IPS-NIHi7 (cell line): ENCODE data around the gene MYH13.
A peak's percentile ranks its signal among the peaks of the same experiment; 100 is the strongest.
"Not testable (repeated sequence)": the region's sequence is repeated elsewhere in the genome, so short reads cannot be mapped to it uniquely, and the experiment has no call there.

Source experiments
- DNase-seq: peaks from one replicate; pipeline ENCODE4 v3.0.0; 2012; ENCODE audit warnings: mixed read lengths; ENCODE audit errors: extremely low spot score

The MYH13 gene

DNA sequence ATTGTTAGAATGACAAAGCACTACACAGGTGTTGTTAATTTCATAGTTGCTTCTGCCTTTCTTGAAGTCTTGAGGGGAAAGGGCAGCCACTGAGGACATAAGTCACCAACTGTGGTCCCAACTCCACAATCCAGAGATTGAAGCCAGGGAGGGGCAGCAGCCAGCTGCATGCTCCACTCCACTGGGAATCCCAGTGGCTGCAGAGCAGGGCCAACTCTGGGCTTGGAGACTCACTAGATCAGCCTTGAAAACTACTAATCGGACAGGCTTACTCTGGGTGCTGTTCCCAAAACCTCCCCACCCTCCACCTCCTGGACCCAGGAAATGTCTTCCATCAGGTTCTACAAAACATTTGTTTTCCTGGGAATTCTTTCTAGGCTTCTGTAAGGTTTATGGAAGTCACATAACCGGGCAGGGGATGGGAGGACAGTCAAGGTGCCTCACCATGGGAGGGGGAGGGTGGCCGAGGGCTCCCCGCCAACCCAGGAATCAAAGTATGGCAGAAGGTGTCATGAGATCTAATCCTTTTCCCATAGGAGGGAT is 68.0 kb downstream of the MYH13 start:
- DNase-seq, result no peak

DNA sequence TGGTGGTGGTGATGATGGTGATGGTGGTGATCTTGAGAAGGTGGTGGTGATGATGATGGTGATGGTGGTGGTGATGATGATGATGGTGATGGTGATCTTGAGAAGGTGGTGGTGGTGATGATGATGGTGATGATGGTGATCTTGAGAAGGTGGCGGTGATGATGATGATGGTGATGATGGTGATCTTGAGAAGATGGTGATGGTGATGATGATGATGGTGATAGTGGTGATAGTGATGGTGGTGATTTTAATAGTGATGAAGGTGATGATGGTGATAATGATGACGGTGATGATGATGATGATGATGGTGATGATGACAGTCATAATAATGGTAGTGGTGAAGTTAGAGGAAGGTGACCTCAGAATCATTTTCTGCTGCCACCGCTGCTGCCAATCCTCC is 75.1 kb downstream of the MYH13 start:
- no peak for DNase-seq

GRCh38 chr17:10295728-10296343 is 77.0 kb downstream of the MYH13 start:
- peak; percentile 84 for DNase-seq

DNA sequence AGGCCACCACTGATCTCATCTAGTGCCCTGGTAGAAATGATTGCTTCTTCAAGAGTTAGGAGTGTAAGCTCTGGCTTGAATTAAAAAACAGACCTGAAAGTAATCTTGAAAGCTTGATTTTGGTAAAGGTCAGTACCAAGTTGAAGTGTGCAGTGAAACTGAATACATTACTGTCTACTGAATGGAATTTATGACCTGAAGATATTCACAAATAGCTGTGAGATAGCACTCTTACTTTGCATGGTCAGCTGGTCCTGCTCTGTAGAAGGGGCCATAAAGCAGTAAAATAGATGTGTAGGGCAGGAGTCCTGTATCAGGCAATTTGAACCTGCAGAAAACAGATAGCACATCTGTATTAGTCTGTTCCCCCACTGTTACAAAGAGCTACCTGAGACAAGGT is 78.6 kb downstream of the MYH13 start:
- no peak for DNase-seq

- no peak for DNase-seq
Measured at GRCh38 chr17:10292057-10292937, 80.5 kb downstream of the MYH13 start.

- not testable (repeated sequence) for DNase-seq
Measured at GRCh38 chr17:10291576-10291975, 81.2 kb downstream of the MYH13 start.

DNA sequence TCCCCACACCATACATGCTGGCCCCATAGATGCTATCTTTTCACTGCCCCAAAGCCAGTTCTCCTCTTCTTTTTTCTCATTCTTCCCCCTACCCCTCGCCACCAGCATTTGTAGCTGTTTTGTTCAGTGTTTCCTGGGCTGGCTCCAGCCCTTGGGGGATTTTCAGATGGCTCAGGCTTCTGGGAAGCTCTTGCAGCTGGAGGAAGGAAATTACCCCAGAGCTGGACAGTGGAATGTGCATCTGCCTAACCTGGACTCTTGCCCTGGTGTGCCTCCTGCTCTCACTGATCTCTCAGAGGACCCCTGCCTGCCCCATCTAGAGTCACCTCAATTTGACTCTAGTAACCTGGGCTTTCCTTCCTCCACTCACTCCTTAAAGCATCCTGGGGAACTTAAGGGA is 82.8 kb downstream of the MYH13 start:
- DNase-seq, result no peak

DNA sequence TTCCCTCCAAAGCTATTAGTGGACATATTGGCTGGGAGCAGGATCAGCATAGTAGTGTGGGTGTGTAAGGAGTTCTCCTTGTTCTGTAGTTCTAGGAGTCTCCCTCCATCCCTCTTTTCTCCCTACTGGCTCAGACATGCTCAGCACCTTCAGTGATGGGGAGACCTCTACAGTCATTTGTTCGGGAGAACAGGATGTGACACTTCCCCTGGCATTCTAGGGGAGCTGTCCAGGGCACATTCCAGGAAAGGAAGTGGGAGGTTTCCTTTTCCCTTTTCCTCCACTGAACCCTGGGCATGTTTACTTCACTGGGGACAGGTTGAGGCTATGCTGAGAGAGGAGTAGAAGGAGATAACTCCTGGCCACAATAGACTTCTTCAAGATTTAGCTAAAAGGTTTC is 86.5 kb downstream of the MYH13 start:
- DNase-seq, result peak; percentile 58

DNA sequence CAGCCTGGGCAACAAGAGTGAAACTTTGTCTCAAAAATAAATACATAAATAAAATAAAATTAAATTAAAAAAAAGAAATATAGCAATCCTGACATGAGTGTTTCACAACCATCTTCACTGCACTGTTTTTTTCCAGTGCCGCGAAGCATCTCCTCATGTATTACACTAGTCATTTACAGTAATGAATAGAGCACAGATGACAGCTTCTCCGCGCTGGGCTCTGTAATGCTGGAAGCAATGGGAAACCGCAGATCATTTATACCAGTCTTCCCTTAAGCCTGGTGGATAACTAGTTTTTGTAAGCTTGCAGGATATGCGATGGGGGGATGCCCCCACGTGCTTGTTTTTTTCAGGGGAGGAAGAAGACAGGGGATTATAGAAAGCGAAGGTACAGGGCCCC is 86.9 kb downstream of the MYH13 start:
- no peak for DNase-seq

DNA sequence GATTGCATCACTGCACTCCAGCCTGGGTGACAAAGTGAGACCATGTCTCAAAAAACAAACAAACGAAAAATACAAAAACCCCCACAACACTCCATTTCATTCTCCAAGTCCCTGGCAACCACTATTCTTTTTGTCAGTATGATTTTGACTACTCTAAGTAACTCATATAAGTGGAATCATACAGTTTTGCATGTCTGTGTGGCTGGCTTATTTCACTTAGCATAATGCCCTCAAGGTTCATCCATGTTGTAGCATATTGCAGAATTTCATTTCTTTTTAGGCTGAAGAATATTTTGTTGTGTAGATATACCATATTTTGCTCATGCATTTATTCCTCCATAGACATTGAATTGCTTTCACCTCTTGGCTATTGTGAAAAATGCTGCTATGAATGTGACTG is 92.7 kb downstream of the MYH13 start:
- DNase-seq, result no peak

- DNase-seq, result peak; percentile 70
Measured at GRCh38 chr17:10278218-10278617, 94.6 kb downstream of the MYH13 start.

DNA sequence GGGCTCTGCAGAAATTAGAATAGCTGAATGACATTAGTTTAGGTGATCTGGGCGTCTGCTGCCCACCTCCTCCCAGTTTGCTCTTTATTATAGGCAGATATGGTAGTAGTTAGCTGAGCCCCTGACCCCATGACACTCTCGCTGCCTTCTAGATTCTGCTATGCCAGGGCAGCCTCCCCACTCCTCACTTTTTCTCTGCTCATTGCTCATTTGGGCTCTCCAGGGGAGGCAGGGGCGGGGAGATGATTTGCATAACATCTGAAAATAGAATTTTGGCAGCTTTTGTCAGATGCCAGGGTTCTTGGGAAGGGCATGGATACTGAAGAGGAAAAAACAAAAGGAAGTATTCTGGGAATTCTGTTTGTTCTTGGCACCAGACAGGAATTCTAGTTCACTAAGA is 96.4 kb downstream of the MYH13 start:
- no peak for DNase-seq

DNA sequence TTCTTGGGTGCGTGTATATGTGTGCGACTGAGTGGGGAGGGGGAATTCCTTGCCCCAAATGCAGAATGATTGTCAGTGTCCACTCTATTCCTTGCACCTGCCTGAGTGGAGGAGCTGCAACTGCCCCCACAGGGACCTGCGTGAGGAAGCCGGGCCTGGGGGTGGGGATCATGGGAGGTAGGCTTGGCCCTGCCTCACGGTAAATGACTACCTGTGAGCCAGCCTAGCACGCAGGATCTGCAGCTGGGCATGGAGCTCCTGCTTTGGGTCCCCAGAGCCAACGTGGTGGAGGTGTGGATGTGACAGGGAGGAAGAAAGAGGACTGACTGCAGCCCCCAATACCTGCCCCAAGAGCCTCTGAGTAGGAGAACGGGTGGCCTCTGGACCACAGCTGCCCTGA is 97.4 kb downstream of the MYH13 start:
- DNase-seq, result no peak

DNA sequence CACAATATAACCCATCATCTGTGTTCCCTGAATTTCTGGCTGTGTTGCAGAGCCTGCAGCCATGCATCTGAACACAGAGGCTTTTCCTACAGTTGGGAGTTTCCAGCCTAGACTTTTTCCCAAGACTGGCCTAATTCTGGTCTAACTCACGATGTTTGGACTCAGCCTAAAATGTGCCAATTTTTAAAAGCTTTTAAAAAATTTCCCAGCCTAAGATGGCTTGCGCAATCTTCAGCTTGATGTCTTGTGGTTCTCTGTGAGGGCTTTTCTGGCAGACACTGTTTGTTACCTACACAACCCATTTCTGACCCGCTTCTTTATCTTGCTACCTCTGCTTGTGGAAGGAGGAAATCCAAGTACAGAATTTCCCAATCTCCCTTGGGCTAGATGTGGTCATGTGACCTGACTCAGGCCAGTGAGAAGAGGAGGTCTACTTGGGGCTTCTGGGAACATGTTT is 101.7 kb downstream of the MYH13 start:
- DNase-seq, result no peak

- DNase-seq, result no peak
Measured at GRCh38 chr17:10270258-10270657, 102.5 kb downstream of the MYH13 start.

GRCh38 chr17:10268005-10268404 is 104.8 kb downstream of the MYH13 start:
- no peak for DNase-seq

- no peak for DNase-seq
Measured at GRCh38 chr17:10266296-10266876, 106.4 kb downstream of the MYH13 start.

DNA sequence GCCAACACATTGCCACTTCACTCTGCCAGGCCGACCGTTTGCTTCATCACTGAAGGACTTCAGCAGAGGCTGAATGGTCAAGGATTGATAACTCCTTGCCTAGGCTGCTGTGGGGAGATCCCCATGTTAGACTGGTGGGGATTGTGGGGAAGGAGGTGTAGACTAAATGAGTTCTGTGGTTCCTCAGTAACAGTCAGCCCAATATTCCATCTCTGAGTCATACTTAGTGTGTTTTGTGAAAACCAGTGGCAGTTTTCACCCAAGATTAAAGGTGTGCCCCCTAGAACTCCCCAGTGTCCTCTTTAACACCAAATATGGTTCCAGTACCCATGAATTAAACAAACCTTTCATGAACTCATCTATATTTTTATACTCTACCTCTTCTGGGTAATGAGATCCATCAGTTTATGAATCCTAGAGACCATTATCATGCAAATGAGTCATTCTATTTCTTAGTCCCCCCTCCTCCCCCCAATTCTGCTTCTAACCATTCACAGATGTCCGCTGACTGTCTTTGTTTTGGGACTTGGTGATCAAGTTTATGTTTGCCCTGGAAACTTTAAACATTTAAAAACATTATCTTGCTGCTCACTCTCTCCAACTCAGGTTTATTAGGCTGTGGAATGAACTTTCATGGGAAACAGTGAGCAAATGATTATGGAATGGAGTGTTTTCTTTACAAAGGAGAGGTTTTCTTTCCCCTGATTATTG is 107.6 kb downstream of the MYH13 start:
- DNase-seq, result no peak

GRCh38 chr17:10264051-10264450 is 108.8 kb downstream of the MYH13 start:
- DNase-seq, result no peak

- DNase-seq, result no peak
Measured at GRCh38 chr17:10262451-10262850, 110.4 kb downstream of the MYH13 start.

DNA sequence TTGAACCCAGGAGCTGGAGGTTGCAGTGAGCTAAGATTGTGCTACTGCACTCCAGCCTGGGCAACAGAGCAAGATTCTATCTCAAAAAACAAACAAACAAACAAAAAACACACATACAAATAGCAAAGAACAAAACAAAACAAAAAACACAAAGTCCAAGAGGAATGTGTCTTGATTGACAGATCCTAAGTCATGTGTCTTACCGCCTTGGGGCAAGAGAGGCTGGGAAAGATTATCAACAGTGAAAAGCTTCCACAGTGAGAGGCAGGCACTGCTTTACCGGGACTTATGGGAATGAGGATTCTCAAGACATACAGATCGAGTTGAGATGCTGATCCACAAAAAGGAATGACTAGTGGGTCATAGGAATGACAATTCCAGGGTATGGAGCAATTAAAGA is 111.7 kb downstream of the MYH13 start:
- DNase-seq, result no peak
